HG02759 (cell line): ENCODE measurements around the gene MCCC1.
"Not testable (repeated sequence)": the region's sequence is repeated elsewhere in the genome, so short reads cannot be mapped to it uniquely, and the experiment has no call there.

Experiments used
- ATAC-seq: cut with Tn5 transposase; IDR thresholded peaks from one replicate; pipeline ENCODE4 v1.9.1; 2021; ENCODE audit warnings: mild to moderate bottlenecking, moderate library complexity; ENCODE audit not compliant: unreplicated experiment

Gene MCCC1

DNA sequence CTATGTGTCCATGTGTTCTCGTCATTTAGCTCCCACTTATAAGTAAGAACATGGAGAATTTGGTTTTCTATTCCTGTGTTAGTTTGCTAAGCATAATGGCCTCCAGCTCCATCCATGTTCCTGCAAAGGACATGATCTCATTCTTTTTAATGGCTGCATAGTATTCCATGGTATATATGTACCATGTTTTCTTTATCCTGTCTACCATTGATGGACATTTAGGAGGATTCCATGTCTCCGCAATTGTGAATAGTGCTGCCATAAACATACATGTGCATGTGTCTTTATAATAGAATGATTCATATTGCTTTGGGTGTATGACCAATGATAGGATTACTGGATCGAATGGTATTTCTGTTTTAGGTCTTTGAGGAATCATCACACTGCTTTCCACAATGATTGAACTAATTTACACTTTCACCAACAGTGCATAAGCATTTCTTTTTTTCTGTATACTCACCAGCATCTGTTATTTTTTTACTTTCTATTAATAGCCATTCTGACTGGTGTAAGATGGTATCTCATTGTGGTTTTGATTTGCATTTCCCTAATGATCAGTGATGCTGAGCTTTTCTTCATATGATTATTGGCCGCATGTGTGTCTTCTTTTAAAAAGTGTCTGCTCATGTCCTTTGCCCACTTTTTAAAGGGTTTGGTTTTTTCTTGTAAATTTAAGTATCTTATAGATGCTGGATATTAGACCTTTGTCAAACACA is 105.7 kb downstream of the MCCC1 start:
- ATAC-seq: not testable (repeated sequence)

DNA sequence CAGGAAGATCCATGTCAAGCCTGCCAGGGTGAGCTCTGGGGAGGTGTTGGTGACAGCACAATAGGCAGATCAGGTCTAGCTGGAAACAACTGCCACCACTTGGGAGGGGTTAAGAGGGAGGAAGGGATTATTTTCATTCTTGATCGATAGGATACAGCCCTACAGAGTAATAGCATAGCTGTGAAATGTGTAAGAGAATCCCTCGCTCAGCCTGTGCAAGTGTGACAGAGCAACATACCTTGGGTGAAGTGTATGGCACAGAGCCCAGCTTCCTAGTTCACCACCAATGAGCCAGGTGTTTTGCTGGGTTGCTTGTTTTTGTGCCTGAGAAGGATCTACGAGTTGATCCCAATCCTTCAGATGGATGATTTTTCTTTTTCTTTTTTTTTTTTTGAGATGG is 109.7 kb downstream of the MCCC1 start:
- no peak for ATAC-seq

DNA sequence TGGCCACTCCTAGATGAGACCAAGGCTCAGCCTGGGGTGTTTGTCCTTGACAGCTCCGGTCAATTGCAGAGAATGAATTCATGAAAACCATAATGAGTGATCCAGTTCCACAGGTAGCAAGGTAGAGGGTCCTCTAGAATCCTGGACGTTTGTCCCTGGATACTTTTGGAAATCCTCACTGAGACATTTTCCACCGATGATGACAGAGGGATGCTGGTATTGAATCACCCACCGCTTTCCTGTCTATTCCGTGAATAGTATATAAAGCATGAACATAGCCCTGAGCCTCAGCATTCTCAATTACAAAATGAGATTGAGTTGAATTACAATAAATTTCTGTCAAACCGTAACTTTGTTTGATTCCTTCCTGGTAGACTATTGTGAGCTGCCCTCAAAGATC is 113.3 kb downstream of the MCCC1 start:
- ATAC-seq: no peak

DNA sequence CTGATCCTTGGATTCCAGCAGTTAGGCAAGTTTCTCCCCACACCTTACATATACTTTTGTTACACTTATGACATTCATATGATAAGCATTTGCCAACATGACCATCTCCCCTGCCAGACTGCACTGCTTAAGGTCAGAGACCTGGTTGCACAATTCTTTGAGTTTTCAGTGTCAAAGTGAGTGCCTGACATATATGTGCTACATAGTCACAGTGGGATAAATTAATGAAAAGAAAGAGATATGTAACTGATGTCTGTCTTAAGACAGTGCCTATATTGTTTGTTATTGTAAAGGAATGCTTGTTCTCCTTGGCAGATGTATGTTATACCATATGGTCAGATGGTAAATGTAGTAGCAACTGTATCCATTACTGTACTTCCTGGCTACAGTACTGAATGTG is 115.4 kb downstream of the MCCC1 start:
- no peak for ATAC-seq

DNA sequence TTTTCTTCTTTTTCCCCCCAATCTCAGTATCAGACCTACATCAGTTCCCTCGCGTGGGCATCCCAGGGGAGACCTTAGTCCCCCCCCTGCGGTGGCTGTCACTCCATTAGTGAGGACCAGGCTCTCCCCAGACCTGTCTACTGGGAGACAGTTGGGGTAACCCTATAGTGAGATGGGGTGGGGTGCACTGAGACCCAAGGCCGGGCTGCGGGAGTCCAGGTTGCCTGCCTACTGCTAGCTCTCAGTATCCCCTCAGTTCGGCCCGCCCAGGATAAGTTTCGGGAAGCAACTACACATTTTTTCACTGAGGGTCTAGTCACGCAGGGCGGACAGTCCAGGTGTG is 118.3 kb downstream of the MCCC1 start:
- no peak for ATAC-seq

DNA sequence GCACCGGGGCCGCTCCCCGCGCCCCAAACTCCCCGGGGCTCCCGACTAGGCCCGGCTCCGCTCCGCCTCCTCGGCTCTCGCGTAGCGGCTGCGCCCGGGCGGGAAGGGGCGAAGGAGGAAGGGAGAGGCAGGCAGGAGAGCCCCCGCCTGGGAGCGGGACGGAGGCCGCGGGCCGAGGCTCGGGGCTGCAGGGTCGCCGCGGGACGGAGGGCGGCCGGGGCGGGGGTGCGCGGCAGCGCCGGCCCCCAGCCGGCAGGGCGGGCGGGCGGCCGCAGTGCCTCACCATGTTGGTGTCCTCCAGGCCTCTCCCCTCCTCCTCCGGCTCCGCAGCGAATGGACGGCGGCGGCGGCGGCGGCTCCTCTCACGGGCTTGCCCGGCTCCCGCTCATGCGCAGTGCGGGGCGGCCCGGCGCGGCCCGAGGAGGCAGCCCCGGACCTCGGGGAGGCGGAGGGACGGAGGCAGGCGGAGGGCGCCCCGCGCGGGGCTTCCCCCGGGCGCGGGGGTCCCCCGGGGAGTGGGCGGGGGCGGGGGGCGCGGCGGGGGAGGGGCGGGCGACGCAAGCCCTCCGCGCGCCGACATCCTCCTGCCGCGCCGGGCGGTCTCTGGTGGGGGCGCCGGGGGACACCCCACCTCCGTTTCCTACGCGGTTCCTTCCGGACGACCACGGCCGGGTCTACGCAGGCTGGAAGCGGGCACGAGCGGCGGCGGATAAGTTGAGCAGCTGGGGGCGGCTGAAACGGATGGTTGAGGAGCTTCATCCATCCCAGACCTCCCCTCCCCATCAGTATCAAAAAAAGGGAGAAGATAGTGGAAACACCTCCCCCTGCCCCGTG is 118.9 kb downstream of the MCCC1 start, which contains the start of gene DCUN1D1:
Gene DCUN1D1 (minus strand): TSS at position 335 of the 834 bp plus-strand sequence. CDS start 49 bp downstream, at position 286.
- ATAC-seq: peak; percentile 93

DNA sequence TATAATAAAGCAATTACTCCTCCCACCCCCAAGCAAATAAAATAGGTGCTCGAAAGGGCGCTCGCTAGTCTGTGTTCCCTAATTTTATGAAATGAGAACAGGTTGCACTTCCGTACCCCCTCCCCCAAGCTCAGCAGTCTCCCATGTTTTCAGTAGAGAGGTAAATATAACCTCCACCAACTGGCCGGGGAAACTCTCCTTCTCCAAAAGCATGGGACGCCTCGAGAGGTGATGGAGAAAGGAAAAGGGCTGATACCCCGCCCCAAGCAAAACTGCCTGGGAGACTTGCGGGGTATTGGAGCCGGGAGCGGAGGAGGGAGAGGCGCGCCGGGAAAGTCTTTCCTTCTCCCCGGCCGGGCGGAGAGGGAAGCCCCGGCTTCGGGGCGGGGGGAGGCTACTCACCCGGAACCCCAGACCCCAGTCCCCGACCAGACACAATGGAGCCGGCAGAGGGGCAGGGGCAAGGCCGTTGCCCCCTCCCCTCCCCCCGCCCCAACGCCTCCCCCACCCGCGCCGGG is 119.6 kb downstream of the MCCC1 start:
- ATAC-seq: peak; percentile 10

DNA sequence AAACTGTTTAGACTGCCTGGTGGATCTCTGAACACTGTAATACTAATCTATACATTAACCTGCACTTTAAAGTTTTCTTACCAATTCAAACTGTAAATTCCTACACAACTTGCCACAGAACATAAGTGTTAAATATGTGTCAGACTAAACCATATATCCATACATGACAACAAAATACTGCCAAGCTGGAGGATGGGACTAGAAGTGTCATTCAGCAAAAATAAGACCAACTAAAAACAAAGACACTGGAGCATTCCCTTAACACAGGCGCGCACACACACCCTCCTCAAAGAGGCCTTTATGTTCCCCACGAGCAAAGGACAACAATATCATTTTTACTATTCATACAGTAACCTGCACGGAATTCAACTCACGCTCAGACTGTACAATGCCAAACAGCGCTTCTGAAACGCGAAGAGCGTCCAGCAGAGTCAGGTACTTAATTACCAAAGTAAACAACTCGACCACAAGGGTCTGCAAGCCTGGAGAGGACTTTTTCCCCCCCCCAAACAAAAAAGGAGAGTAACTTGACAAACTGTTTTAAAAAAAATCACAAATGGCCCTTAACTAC is 120.1 kb downstream of the MCCC1 start:
- no peak for ATAC-seq

DNA sequence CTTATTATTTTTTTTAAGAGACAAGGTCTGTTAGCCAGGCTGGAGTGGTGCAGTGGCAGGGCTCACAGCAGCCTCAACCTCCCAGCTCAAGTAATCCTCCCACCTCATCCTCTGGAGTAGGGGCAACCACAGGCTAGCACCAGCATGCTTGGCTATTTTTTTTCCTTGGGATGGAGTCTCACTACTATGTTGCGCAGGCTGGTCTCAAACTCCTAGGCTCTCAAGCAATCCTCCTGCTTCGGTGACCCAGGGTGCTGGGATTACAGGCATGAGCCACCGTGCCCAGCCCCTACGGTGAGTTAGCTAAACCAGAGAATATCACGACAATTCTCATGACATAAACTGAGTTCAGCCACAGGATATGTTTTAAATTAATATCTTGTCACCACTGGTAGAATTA is 120.9 kb downstream of the MCCC1 start:
- no peak for ATAC-seq

DNA sequence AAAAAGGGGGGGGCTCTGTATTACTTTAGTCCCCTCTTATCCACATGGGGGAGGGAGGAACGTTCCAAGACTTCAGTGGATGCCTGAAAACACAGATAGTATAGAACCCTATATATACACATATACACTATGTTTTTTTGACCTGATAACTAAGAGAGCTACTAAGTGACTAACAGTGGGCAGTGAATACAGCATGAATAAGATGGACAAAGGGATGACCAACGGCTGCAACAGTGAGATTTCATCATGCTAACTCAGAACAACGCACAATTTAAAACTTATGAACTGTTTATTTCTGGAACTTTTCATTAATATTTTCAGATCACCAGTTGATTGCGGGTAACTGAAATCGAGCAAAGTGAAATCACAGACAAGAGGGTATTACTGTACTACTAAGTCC is 126.2 kb downstream of the MCCC1 start:
- ATAC-seq: no peak

DNA sequence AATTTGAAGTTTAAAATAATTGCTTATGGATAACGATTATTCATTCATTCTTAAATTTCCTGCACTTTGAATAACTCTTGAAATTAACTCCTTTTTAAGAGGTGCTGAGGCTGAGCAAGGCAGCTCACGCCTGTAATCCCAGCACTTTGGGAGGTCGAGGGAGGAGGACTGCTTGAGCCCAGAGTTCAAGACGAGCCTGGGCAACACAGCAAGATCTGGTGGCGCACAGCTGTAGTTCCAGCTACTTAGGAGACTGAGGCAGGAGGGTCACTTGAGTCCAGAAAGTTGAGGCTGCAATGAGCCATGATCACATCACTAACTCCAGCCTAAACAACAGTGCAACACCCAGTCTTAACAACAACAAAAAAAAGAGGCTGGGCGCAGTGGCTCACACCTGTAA is 126.9 kb downstream of the MCCC1 start:
- ATAC-seq: no peak

DNA sequence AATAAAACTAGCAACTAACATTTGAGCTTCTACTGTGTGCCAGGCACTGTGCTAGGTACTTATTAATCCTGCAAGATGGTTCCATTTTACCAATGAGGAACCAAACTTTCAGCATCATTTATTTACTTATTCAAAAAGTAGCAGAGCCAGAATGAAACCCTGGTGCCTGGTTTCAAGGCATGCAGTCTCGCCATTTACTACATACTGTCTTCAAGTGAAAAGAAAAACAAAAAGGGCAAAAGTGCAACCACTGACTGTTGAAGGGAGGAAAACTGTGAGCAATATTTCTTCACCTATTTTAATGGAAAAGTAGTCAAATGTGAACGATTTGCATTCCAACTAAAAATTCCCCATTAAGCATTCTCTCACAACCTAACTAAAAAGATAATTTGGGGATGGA is 127.7 kb downstream of the MCCC1 start:
- ATAC-seq: no peak

DNA sequence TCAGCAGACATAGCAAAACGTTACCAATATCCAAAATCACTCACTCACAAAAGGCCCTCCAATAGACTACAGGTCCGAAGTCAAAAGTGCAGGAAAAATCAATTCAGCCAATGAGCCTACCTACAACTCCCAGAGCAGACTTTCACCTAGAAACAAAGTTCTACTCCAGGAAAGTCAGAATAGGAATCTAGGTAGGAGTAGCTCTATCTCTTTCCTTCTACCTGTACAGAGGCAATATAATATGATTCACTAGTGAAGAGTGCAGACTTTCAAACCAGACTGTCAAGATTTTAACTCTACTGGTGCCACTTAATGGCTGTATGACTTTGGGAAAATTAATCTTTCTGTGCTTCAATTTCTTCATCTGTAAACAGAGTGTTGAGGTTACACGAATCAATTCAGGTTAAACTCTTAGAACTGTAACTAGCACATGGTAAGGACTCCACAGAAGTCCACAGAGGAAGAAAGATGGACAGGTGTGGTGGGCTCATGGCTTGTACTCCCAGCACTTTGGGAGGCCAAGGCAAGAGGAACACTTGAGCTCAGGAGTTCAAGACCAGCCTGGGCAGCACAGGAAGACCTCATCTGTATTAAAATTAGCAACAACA is 128.4 kb downstream of the MCCC1 start:
- ATAC-seq: no peak

DNA sequence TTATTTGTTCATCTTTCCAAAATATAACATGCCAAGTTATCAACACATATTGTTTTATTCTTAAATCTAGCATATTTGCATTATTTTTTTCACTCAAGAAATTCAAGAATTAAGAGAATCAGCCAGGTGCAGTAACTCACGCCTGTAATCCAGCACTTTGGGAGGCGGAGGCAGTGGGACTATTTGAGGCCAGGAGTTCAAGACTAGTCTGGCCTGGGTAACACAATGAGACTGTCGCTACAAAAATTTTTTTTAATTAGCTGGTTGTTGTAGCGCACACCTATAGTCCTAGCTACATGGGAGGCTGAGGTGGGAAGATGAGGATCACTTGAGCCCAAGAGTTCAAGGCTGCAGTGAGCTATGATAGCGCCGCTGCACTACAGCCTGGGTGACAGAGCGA is 129.4 kb downstream of the MCCC1 start:
- no peak for ATAC-seq

DNA sequence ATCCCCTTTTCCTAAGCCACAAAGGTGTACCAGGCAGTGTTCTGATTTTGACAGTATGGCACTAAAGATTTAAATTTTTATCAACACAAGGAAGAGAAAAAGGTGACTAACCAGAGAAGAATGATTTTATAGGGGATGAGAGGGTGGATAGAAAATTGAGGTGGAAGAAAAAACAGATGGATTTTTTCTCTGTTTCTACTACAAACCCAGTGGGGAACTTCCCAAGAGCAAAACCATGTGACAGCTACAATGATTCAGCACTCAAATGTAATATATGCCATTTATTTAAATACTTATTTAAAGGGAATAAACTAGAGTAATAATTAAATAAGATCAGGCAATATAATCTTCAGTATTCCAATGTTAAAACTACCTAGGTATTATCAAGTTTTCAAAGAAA is 130.0 kb downstream of the MCCC1 start:
- no peak for ATAC-seq

DNA sequence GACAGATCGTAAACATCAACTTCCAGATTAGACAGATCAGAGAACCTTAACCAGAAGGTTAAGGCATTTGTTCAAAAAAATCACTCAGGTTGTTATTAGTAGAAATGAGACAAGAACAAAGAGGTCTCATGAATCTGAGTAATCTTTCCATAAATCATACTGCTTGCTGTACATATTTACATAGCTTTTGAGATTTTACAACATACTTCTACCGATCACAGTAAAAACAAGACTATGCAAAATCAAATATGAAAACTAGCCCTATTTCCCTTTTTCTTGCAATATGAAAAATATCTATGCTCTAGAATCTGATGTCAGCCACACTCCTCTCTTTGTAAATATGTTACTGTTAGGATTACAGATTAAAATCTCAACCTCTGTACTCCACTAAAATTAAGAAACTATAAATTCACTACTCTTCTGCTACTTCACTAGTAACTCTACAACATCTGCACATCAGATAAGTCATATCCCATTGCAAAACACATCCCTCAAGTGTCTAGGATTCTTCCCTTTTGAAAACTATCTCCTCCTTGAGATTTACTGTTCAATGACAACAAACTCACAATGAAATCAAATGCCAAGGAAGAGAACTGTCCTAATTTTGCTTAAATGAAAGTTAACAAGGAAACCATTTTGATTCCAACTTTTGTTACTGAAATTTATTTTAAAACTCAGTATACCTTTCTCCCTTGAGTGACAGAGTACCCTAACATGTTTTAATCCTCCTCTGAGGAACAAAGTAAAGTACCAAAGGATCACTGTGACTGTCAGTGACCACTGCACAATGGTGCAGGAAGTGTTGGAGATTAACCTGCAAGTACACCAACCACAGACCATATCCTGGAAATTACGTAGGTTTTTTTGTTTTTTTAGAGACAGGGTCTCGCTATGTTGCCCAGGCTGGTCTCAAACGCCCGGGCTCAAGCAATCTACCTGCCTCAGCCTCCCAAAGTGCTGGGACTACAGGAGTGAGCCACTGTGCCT is 131.8 kb downstream of the MCCC1 start:
- peak; percentile 50 for ATAC-seq

DNA sequence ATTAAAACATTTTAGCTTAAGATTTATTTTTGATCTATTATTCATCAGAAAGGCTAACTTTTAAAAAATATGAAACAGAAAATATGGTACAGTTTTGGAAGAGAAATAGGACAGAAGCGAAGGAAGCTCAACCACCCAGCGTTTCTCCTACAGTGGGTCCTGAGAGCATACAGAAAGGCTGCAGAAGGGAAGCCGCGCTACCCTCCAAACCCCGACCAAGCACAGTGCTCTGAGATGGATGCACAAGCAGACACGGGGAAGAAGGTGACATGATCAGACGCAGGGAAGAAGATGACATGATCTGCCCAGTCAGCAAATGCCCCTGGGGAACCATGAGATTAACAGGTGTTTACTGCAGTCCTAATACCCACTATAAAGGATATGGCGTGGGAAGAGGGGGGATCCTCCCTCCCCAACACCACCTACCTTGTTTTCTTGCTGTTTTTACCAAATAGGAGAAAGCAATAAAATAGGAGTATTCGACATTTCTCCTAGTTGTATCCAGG is 133.4 kb downstream of the MCCC1 start:
- ATAC-seq: no peak
